HEK293T (cell line): Measurements from ENCODE around the gene C1orf56.

Experiments used
- CTCF ChIA-PET: fragments of 350-600 bp; formaldehyde crosslinking; extraction: SDS; loops from one replicate; lab custom pipeline; 2021; ENCODE audit warnings: antibody characterized with exemption, inconsistent platforms; lab: Yijun Ruan, JAX
- POLR2A ChIA-PET: fragments of 350-600 bp; formaldehyde crosslinking; extraction: SDS; loops from one replicate; lab custom pipeline; 2020; ENCODE audit warnings: antibody characterized with exemption, inconsistent platforms; lab: Yijun Ruan, JAX
- DNase-seq: peaks from one replicate; pipeline ENCODE4 v3.0.0; 2012; ENCODE audit warnings: mixed read lengths; ENCODE audit errors: extremely low spot score
- ARNT ChIP-seq: fragments of 450-650 bp; IDR thresholded peaks from 2 replicates; pipeline ENCODE4 v1.6.1; 2017; ENCODE audit warnings: mild to moderate bottlenecking
- BHLHE40 ChIP-seq: fragments of 450-650 bp; IDR thresholded peaks from 2 replicates; pipeline ENCODE4 v1.6.1; 2016; ENCODE audit warnings: mild to moderate bottlenecking, moderate library complexity, borderline replicate concordance
- CTBP1 ChIP-seq: fragments of 450-650 bp; IDR thresholded peaks from 2 replicates; pipeline ENCODE4 v1.6.1; 2016; ENCODE audit warnings: borderline replicate concordance
- ELF4 ChIP-seq: fragments of 450-650 bp; IDR thresholded peaks from 2 replicates; pipeline ENCODE4 v1.6.1; 2017; ENCODE audit warnings: antibody characterized with exemption
- FOXM1 ChIP-seq: fragments of 450-650 bp; IDR thresholded peaks from 2 replicates; pipeline ENCODE4 v1.6.1; 2017; ENCODE audit warnings: mild to moderate bottlenecking, borderline replicate concordance
- HDGF ChIP-seq: fragments of 450-650 bp; IDR thresholded peaks from 2 replicates; pipeline ENCODE4 v1.6.1; 2017; ENCODE audit warnings: antibody characterized with exemption, borderline replicate concordance
- L3MBTL2 ChIP-seq: fragments of 450-650 bp; conservative IDR thresholded peaks from 2 replicates; pipeline ENCODE4 v1.6.1; 2016; ENCODE audit warnings: mild to moderate bottlenecking
- LEF1 ChIP-seq: fragments of 450-650 bp; IDR thresholded peaks from 2 replicates; pipeline ENCODE4 v1.6.1; 2017; ENCODE audit warnings: mild to moderate bottlenecking, borderline replicate concordance
- NFRKB ChIP-seq: fragments of 450-650 bp; IDR thresholded peaks from 2 replicates; pipeline ENCODE4 v1.6.1; 2016; ENCODE audit warnings: mild to moderate bottlenecking, moderate library complexity
- PKNOX1 ChIP-seq: fragments of 450-650 bp; IDR thresholded peaks from 2 replicates; pipeline ENCODE4 v1.6.1; 2016
- SP1 ChIP-seq: fragments of 450-650 bp; IDR thresholded peaks from 2 replicates; pipeline ENCODE4 v1.6.1; 2017
- ZNF384 ChIP-seq: fragments of 450-650 bp; IDR thresholded peaks from 2 replicates; pipeline ENCODE4 v1.6.1; 2016

Gene C1orf56

GRCh38 chr1:151055581-151055980 is 8.0 kb downstream of the C1orf56 start:
- TF ChIP-seq ZNF384 (no peak), LEF1 (no peak), SP1 (no peak), ELF4 (no peak), PKNOX1 (no peak), FOXM1 (no peak)
- ChIA-PET CTCF (interaction anchor here (0.6 kb wide), 1 partner anchor 201 kb away, joined by 6 read pairs; no protein-coding TSS in a partner anchor), POLR2A (no interaction called here)
- DNase-seq: no peak

GRCh38 chr1:151056149-151056548 is 8.6 kb downstream of the C1orf56 start:
- DNase-seq: no peak
- no peak for TF ChIP-seq LEF1
- no peak for TF ChIP-seq HDGF
- TF ChIP-seq ZNF384: no peak
- TF ChIP-seq ARNT: no peak
- TF ChIP-seq CTBP1: no peak
- ChIA-PET CTCF (no interaction called here), POLR2A (no interaction called here)

- CTCF ChIA-PET: interaction anchor here (0.9 to 1.1 kb wide), 3 partner anchors 9 to 134 kb away, joined by 3 to 11 read pairs (median 3); no protein-coding TSS in a partner anchor
- POLR2A ChIA-PET: interaction anchor here (0.9 to 6.6 kb wide), 7 partner anchors 9 to 96 kb away, joined by 3 to 69 read pairs (median 5); partner anchors contain the start of genes C1orf56 and GABPB2
- TF ChIP-seq PKNOX1 (peak; percentile 42), BHLHE40 (no peak)
- DNase-seq: no peak
Observed at GRCh38 chr1:151058692-151059091, 11.1 kb downstream of the C1orf56 start.

- TF ChIP-seq SP1 (no peak), ELF4 (peak; percentile 42; the same call in 1 of the 2 replicates)
- CTCF ChIA-PET: interaction anchor here (0.6 to 1.1 kb wide), 5 partner anchors 8 to 534 kb away, joined by 3 to 11 read pairs (median 3); no protein-coding TSS in a partner anchor
- DNase-seq: peak; percentile 93
- POLR2A ChIA-PET: interaction anchor here (0.7 to 6.6 kb wide), 8 partner anchors 9 to 480 kb away, joined by 3 to 69 read pairs (median 4); partner anchors contain the start of genes C1orf56, GABPB2 and MCL1
Observed at GRCh38 chr1:151059109-151060006, 11.8 kb downstream of the C1orf56 start, which contains the start of gene CDC42SE1. CDC42SE1 (minus strand) TSS chr1:151059622; CDS start chr1:151055730, 3,892 bp downstream.

GRCh38 chr1:151060007-151060656 is 12.6 kb downstream of the C1orf56 start, which contains the start of gene MLLT11:
MLLT11 (plus strand) TSS chr1:151060397; CDS start chr1:151067225, 6,828 bp downstream.
- TF ChIP-seq BHLHE40: no peak
- no peak for TF ChIP-seq ZNF384
- peak; percentile 61 for TF ChIP-seq PKNOX1
- ChIA-PET CTCF (interaction anchor here (0.6 to 0.9 kb wide), 4 partner anchors 95 to 534 kb away, joined by 3 to 11 read pairs (median 5); no protein-coding TSS in a partner anchor), POLR2A (interaction anchor here (0.7 to 6.6 kb wide), 9 partner anchors 8 to 481 kb away, joined by 3 to 69 read pairs (median 3); partner anchors contain the start of genes C1orf56, GABPB2 and MCL1)
- DNase-seq: peak; percentile 58

GRCh38 chr1:151060657-151061421 is 13.3 kb downstream of the C1orf56 start:
- TF ChIP-seq FOXM1: no peak
- no peak for TF ChIP-seq L3MBTL2
- TF ChIP-seq LEF1: no peak
- TF ChIP-seq NFRKB: no peak
- TF ChIP-seq ELF4: no peak
- POLR2A ChIA-PET: interaction anchor here (1.5 to 6.6 kb wide), 5 partner anchors 10 to 129 kb away, joined by 3 to 69 read pairs (median 10); partner anchors contain the start of genes C1orf56, GABPB2, MINDY1 and VPS72
- CTCF ChIA-PET: interaction anchor here (0.6 to 0.9 kb wide), 4 partner anchors 37 to 235 kb away, joined by 3 to 4 read pairs (median 3); partner anchors contain the start of gene TNFAIP8L2
- no peak for DNase-seq
